Measurements from ENCODE around the gene POLR2E.

Gene POLR2E

GRCh38 chr19:1037621-1038064, 57.5 kb downstream of the POLR2E start:
- Mint-ChIP-seq H3K27me3 (ENCODE audit: low read depth) (no peaks in the 10 kb centered on the region), H3K9me3 (no peaks in the 10 kb centered on the region), H3K4me3 (no peak overlapping the region), H3K4me1 (peaks cover 25% of the 10 kb centered on the region), H3K27ac (no peak overlapping the region), H3K36me3 (ENCODE audit: low read depth) (peaks cover 40% of the 10 kb centered on the region)
- no peak for TF ChIP-seq CTCF (IDR thresholded peaks at IDR 0.05; ENCODE audit: unreplicated experiment in 3 of 3)
